ENCODE measurements around the gene PKNOX1.
"Not testable (repeated sequence)": the region's sequence is repeated elsewhere in the genome, so short reads cannot be mapped to it uniquely, and the experiment has no call there.

The PKNOX1 gene, protein sequence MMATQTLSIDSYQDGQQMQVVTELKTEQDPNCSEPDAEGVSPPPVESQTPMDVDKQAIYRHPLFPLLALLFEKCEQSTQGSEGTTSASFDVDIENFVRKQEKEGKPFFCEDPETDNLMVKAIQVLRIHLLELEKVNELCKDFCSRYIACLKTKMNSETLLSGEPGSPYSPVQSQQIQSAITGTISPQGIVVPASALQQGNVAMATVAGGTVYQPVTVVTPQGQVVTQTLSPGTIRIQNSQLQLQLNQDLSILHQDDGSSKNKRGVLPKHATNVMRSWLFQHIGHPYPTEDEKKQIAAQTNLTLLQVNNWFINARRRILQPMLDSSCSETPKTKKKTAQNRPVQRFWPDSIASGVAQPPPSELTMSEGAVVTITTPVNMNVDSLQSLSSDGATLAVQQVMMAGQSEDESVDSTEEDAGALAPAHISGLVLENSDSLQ

GRCh38 chr21:42973991-42974831 lies at the start of gene PKNOX1:
TSS of gene PKNOX1 (plus strand) at chr21:42974562. CDS start at chr21:43004382, 29,820 bp downstream.
- peak; percentile 99 for DNase-seq (ENCODE audit: low spot score)

GRCh38 chr21:42925114-42925926 lies 49.0 kb upstream of the PKNOX1 start, which contains the start of gene ERVH48-1:
TSS of gene ERVH48-1 (minus strand) at chr21:42925630. CDS start at chr21:42919006, 6,624 bp downstream.
- DNase-seq (ENCODE audit: low spot score) = no peak

DNA sequence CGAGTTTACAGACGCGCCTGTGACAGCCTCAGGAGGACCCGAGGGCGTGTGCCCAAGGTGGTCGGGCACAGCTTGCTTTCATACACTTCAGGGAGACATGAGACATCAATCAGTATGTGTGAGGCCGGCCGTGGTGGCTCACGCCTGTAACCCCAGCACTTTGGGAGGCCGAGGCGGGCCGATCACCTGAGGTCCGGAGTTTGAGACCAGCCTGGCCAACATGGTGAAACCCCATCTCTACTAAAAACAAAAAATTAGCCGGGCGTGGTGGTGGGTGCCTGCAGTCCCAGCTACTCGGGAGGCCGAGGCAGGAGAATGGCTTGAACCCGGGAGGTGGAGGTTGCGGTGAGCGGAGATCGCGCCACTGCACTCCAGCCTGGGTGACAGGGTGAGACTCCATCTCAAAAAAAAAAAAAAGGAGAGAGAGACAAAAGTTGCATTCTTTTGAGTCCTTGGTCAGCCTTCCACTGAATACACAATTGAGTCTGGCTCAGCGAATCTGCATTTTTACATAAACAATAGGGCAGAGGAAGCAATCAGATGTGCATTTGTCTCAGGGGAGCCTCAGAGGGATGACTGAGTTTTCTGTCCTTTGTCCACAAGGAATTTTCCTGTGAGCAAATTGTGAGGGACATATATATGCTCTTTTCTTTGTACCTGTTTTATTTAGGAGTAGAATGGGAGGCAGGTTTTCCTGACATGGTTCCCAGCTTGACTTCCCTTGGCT lies 46.7 kb upstream of the PKNOX1 start:
- not testable (repeated sequence) for DNase-seq (ENCODE audit: low spot score)

GRCh38 chr21:42929969-42930368 lies 44.4 kb upstream of the PKNOX1 start:
- no peak for DNase-seq (ENCODE audit: low spot score)

- no peak for DNase-seq (ENCODE audit: low spot score)
Observed at GRCh38 chr21:42931560-42932235, 42.7 kb upstream of the PKNOX1 start.

GRCh38 chr21:42932378-42933136 lies 41.8 kb upstream of the PKNOX1 start:
- not testable (repeated sequence) for DNase-seq (ENCODE audit: low spot score)

- DNase-seq (ENCODE audit: low spot score) = not testable (repeated sequence)
Observed at GRCh38 chr21:42933137-42933970, 41.0 kb upstream of the PKNOX1 start.

DNA sequence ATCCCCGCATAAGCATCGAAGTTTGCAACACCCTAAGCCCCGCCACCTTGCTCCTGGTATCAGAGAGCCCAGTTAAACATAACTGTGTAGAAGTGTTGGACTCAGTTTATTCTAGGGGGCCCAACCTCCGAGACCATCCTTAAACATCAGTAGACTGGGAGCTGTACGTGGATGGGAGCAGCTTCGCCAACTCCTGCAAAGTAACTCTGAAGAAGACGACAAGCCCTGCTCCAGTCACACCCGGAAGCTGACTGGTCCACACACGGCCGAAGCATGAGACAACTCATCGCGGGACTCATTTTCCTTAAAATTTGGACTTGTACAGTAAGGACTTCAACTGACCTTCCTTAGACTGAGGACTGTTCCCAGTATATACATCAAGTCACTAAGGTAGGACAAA lies 40.4 kb upstream of the PKNOX1 start:
- not testable (repeated sequence) for DNase-seq (ENCODE audit: low spot score)

GRCh38 chr21:42936360-42936759 lies 38.0 kb upstream of the PKNOX1 start:
- DNase-seq (ENCODE audit: low spot score) = not testable (repeated sequence)

DNA sequence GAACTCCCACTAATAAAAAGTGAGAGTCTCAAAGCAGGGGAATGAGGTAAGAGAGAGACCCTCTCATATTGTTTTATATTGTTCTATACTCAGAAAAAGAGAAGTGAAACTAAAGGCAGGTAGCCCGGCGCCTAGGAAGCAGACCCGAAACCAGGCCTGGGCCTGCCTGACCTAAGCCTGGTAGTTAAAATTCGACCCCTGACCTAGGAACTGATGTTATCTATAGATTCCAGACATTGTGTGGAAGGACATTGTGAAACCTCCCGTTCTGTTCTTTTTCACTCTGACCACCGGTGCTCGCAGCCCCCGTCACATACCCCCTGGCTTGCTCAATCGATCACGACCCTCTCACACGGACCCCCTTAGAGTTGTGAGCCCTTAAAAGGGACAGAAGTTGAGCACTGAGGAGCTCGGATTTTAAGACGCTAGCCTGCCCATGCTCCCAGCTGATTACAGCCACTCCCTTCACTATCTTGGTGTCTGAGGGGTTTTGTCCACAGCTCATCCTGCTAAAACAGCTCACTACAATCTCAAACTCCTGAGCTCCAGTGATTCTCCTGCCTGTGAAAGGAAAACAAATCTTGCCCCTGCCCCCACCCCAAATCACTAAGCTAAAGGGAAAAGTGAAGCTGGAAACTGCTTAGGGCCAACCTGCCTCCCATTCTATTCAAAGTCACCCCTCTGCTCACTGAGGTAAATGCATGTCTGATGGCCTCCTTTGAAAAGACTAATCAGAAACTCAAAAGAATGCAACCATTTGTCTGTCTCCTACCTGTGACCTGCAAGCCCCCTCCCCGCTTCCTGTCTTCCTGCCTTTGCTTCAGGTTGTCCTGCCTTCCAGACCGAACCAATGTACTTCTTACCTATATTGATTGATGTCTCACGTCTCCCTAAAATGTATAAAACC lies 37.1 kb upstream of the PKNOX1 start:
- not testable (repeated sequence) for DNase-seq (ENCODE audit: low spot score)

GRCh38 chr21:42937960-42938605 lies 36.3 kb upstream of the PKNOX1 start:
- no peak for DNase-seq (ENCODE audit: low spot score)

DNA sequence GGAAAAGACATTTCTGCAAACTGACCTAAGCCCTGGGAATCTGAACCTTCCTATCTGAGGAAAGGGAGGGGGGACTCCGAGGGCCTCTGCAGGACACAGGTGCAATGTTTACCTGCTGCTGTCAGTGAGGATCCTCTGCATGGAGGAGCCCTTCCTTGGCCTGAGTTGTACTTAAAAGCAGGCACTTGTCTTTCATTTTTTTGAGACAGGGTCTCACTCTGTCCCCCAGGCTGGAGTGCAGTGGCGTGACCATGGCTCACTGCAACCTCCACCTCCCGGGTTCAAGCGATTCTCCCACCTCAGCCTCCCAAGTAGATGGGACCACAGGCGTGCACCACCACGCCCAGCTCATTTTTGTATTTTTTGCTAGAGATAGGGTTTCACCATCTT lies 35.8 kb upstream of the PKNOX1 start:
- not testable (repeated sequence) for DNase-seq (ENCODE audit: low spot score)

GRCh38 chr21:42939582-42940413 lies 34.6 kb upstream of the PKNOX1 start:
- DNase-seq (ENCODE audit: low spot score) = peak; percentile 69

DNA sequence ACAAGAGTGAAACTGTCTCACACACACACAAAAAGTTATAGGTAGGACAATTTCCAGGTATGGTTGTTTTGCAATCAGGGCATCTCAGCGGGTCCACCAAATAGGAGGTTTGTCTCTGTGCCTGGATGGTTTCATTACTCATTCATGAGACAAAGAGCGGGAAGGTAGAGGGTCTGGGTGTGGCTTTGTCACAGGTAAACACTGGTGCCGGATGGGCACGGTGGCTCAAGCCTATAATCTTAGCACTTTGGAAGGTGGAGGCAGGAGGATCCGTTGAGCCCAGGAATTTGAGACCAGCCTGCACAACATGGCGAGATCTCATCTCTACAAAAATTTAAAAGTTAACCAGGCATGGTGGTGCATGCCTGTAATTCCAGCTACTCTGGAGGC lies 32.7 kb upstream of the PKNOX1 start:
- DNase-seq (ENCODE audit: low spot score) = no peak

DNA sequence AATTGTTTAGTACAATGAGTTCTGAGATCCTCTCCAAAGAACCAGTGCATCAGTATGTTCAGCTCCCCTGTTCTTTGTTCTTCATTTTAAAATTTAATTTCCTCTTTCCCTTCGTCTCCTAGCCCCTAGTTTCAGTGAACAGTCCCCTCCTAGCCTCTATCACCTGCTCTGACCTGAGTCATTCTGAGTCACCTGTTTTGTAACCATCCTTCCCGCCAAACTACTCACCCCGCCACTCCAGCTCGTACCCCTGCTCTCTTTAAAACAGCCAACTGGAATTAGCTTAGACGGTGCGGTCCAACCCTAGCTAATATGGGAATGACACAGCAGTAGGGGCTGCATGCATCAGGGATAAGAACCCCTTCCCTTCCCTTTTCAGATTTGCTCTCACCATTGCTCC lies 32.1 kb upstream of the PKNOX1 start:
- no peak for DNase-seq (ENCODE audit: low spot score)

GRCh38 chr21:42949094-42949755 lies 25.1 kb upstream of the PKNOX1 start:
- not testable (repeated sequence) for DNase-seq (ENCODE audit: low spot score)
